ENCODE data around the gene SPATA20. TPM values are rescaled to one million over a fixed set of nuclear protein-coding genes. Genes with fewer than 3 reads are reported as not detected.

The SPATA20 gene
- total and polyA plus RNA-seq, 7 donors, result 4.8 to 25.8 (median 16.7) TPM

- 5 to 8% (median 6%) methylated on average over 18 to 19 of the region's 19 CpGs for WGBS, 3 donors
- intact Hi-C loops (cut with DNase I), result no loop called here
- Histone ChIP-seq H3K36me3 (ENCODE audit: insufficient read depth in 1 of 2, low read depth in 1 of 2) (no peaks in the 10 kb centered on the region), H3K27ac (no peak overlapping the region), H3K27me3 (ENCODE audit: insufficient read depth in 3 of 3, low read length in 2 of 3) (peaks cover 0 to 57% (median 18%) of the 10 kb centered on the region in 3 donors), H3K4me3 (no peak overlapping the region), H3K4me1 (peaks cover 8% of the 10 kb centered on the region), H3K9me3 (no peaks in the 10 kb centered on the region)
- TF ChIP-seq, protein P1, sequence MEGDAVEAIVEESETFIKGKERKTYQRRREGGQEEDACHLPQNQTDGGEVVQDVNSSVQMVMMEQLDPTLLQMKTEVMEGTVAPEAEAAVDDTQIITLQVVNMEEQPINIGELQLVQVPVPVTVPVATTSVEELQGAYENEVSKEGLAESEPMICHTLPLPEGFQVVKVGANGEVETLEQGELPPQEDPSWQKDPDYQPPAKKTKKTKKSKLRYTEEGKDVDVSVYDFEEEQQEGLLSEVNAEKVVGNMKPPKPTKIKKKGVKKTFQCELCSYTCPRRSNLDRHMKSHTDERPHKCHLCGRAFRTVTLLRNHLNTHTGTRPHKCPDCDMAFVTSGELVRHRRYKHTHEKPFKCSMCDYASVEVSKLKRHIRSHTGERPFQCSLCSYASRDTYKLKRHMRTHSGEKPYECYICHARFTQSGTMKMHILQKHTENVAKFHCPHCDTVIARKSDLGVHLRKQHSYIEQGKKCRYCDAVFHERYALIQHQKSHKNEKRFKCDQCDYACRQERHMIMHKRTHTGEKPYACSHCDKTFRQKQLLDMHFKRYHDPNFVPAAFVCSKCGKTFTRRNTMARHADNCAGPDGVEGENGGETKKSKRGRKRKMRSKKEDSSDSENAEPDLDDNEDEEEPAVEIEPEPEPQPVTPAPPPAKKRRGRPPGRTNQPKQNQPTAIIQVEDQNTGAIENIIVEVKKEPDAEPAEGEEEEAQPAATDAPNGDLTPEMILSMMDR (IDR thresholded peaks at IDR 0.05), result no peak
- peak; percentile 84 to 87 for DNase-seq
- peak; percentile 38 to 62 (median 43) for ATAC-seq
These were observed 17.9 kb downstream of the SPATA20 start for GRCh38 chr17:50564916-50565315.

- H3K9me3 ChIP-seq, result no peaks in the 10 kb centered on the region
- no peak overlapping the region for H3K4me3 ChIP-seq
- no peak for DNase-seq
- TF ChIP-seq, protein P1 (IDR thresholded peaks at IDR 0.05), result no peak
- no peaks in the 10 kb centered on the region for H3K36me3 ChIP-seq (ENCODE audit: insufficient read depth in 1 of 2, low read depth in 1 of 2)
- peaks cover 7% of the 10 kb centered on the region for H3K4me1 ChIP-seq
- 38 to 48% (median 45%) methylated on average over 7 to 10 of the region's 10 CpGs for WGBS, 3 donors
- H3K27ac ChIP-seq, result no peak overlapping the region
- intact Hi-C loops (cut with DNase I), result no loop called here
- H3K27me3 ChIP-seq (ENCODE audit: insufficient read depth in 3 of 3, low read length in 2 of 3), result peaks cover 0 to 51% (median 17%) of the 10 kb centered on the region in 3 donors
- ATAC-seq, result no peak
These were observed 18.7 kb downstream of the SPATA20 start for GRCh38 chr17:50565402-50566350.

DNA sequence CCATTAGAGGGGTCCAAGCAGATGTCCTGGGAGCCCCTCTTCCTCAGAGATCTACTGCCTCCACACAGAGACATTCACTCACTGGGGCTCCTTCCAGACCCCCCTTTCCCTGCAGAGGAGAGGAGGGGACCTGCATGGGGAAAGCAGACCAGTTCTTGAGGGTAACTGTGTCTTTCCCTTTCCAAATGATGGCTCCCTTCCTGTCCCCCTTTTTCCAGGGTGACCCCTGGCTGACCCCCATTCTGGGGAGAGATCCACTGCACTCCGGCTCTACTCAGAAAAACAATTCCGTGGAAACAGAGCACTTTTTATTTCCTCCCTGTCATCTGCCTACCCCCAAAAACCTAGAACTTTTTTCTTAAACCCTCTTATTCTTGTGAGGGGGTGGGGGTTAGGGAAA is 19.9 kb downstream of the SPATA20 start:
- intact Hi-C loops (cut with DNase I), result no loop called here
- TF ChIP-seq, protein P1 (IDR thresholded peaks at IDR 0.05), result no peak
- Histone ChIP-seq H3K9me3 (no peaks in the 10 kb centered on the region), H3K27ac (no peak overlapping the region), H3K36me3 (ENCODE audit: insufficient read depth in 1 of 2, low read depth in 1 of 2) (no peaks in the 10 kb centered on the region), H3K4me1 (no peaks in the 10 kb centered on the region), H3K4me3 (no peak overlapping the region), H3K27me3 (ENCODE audit: insufficient read depth in 3 of 3, low read length in 2 of 3) (peaks cover 0 to 39% (median 17%) of the 10 kb centered on the region in 3 donors)
- DNase-seq (no peak), ATAC-seq (no peak)
- 27 to 43% (median 43%) methylated on average over 2 of the region's 2 CpGs for WGBS, 3 donors

DNA sequence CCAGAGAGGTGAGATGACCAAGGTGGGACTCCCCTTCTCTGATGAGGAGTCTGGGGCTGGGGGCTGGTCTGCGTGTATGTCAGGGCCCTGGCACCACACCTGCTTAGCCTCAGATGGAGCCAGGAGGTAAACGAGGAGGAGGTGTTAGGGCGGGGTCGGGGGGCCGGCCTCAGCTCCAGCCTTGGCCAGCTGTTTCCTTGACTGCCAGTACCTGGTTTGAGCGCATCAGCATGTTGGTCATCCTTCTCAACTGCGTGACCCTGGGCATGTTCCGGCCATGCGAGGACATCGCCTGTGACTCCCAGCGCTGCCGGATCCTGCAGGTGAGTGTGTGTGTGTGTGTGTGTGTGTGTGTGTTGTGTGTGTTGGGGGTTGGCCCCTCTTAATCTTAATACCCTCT is 21.7 kb downstream of the SPATA20 start:
- H3K4me3 ChIP-seq, result no peak overlapping the region
- H3K9me3 ChIP-seq, result no peaks in the 10 kb centered on the region
- ATAC-seq, result no peak
- intact Hi-C loops (cut with DNase I), result no loop called here
- TF ChIP-seq, protein P1 (IDR thresholded peaks at IDR 0.05), result no peak
- H3K4me1 ChIP-seq, result no peaks in the 10 kb centered on the region
- H3K27me3 ChIP-seq (ENCODE audit: insufficient read depth in 3 of 3, low read length in 2 of 3), result peaks cover 0 to 22% (median 7%) of the 10 kb centered on the region in 3 donors
- H3K27ac ChIP-seq, result no peak overlapping the region
- DNase-seq, result no peak
- WGBS, 3 donors, result 85 to 91% (median 89%) methylated on average over 6 to 12 of the region's 12 CpGs
- H3K36me3 ChIP-seq (ENCODE audit: insufficient read depth in 1 of 2, low read depth in 1 of 2), result no peaks in the 10 kb centered on the region

Measured in psoas muscle (tissue), 8 donors.